SKM-1 (cell line): Measurements from ENCODE around the gene GCAT.

Experiments
- DNase-seq: peaks from one replicate; lab custom pipeline; 2025; ENCODE audit not compliant: unreplicated experiment; lab: John Stamatoyannopoulos, UW

Gene GCAT

DNA sequence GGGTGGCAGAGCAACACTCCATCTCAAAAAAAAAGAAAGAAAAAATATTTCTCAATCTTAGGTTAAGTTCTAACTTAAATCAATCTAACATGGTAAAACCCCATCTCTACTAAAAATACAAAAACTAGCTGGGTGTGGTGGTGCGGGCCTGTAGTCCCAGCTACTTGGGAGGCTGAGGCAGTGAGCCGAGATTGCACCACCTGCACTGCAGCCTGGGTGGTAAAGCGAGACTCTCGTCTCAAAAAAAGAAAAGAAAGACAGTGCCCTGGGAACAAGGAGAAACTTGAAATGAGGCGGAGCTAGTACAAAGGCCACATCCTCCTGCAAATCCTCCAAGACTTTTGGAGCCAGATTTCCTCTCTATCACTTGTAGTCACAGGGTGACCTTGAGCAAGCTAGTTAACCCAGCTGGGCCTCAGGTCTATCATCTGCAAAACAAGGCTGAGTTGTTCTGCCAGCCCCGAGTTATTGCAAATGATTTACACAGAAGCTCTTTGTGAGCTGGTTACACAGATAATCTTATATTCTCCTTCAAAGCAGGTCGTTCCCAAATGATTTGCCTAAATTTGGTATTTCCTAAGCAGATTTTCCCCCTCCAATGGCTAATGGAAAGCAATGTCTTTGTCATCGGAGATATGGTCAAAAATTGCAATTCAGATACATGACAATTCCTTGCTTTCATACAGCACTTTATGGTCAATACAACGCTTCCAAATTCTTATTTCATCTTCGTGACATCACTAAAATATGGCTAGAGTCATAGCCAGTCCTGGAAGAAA, 34.5 kb downstream of the GCAT start:
- DNase-seq = no peak

DNA sequence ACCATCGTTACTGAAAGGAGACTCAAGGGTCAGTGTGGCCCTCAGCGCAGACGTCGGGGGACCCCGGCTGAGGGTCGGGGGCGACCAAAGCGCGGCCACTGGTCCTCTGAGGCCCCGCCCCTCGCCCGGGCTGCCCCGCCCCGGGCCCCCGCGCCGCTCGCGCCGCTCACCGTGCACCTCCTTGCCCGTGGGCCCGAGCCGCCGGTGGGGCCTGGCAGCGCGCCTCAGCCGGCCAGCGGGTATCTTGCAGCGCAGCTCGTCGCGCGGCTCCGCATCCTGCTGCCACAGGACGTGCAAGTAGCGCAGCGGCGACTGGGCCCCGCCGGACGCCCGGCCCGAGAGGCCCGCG, 36.0 kb downstream of the GCAT start:
- DNase-seq = no peak

DNA sequence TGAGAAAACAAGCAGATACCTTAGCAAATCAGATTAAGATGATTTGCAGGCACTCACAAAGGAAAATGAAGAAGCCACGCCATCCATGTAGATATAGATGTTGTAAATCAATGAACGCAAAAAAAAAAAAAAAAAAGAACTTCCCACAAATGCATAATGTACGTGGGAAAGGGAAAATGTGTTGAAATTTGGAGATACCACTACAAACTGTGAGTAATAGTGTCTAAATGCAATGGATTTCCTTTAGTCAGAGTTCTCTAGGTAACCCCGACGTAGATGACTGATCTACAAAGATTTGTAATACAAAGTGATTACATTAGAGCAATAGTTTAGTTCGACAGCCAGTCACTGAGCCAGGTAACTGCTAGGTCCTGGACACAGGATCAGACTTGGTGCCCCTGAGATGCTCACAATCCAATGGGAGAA, 37.2 kb downstream of the GCAT start:
- DNase-seq = no peak

DNA sequence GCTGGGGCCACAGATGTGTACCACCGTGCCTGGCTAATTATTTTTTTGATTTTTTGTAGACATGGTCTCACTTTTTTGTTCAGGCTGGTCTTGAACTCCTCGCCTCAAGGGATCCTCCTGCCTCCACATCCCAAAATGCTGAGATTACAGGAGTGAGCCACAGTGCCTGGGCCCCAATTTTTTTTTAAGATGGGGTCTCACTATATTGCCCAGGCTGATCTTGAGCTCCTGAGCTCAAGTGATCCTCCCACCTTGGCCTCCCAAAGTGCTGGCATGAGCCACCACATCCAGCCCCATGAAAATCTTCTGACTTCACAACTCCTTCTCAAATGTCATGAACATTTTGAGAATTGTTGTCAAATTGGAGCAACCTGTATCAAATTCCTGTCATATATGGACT, 38.7 kb downstream of the GCAT start:
- no peak for DNase-seq

DNA sequence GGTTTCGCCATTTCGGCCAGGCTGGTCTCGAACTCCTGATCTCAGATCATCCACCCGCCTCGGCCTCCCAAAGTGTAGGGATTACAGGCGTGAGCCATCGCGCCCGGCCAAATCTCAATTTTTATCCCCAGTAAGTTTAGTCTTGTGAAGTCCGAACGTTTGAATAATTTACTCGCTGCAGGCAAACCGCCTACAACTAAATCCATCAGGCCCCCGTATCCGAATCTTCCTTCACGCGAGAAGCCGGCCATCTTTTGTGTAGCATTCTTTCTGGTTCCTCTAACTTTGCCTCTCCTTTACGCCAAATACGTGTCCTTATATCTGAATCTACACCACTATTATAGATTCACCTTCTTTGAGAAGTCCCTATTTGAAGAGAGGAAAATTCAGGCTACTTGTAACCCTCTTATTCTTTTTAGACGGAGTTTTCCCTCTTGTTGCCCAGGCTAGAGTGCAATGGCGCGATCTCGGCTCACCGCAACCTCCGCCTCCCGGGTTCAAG, 40.9 kb downstream of the GCAT start:
- DNase-seq = no peak

DNA sequence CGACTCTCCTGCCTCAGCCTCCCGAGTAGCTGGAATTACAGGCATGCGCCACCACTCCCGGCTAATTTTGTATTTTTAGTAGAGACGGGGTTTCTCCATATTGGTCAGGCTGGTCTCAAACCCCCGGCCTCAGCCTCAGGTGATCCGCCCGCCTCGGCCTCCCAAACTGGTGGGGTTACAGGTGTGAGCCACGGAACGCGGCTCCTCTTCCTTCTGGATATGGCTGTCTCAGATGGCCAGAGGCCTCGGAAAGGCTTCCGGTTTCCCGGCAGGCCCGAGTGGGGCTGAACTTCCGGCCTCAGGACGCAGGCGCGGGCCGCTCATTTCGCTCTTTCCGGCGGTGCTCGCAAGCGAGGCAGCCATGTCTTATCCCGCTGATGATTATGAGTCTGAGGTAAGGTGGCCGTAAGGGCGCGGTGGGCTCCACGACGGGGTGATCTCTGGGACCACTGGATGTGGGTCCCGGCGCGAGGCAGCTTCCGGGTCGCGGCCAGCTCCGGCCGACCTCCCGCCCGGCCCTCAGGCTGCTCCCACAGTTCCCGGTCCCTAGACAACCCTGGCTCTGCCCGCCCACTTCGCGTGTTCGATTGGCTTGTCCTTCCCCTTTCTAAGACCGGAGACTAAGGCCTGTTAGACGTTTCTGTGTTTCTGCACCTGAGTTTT, 41.5 kb downstream of the GCAT start, which contains the start of gene EIF3L:
Gene EIF3L (plus strand): TSS at position 331 of the 663 bp plus-strand sequence. CDS start 31 bp downstream, at position 362.
- peak; percentile 77 for DNase-seq

DNA sequence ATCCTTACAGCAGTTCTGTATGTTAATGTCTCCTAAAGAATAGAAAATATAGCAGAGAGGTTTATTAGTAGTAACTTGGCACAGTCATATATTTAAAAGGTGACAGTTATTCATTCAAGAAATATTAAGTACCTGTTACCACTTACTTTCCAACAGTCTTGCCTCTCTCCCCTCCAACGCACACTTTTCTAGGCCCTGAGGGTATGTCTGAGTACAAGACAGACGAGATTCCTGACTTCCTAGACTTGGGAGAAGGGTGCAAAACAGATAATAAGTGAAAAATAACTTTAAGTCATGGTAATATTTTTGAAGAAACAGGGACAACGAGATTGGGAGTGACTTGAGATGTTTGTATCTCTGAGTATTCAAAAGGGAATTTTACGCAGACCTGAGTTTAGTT, 43.1 kb downstream of the GCAT start:
- DNase-seq = no peak

DNA sequence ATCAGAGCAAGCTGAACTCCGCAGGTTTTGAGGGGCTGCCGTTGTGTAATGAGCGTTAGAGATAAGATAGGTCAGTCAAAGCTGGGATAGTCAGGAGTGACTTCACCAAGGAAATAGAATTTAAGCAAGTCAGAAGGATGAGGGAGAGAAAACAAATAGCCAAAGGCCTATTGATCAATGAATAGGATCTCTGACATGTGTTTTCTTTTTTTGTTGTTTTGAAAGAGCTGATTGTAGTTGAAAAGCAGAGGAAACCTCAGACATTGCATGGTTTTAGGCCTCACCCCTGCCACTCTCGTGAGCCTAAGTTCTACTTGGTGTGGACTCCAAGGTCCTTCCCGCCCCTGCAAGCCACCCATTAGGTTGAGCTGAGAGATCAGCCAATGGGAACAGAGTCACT, 44.7 kb downstream of the GCAT start:
- no peak for DNase-seq

DNA sequence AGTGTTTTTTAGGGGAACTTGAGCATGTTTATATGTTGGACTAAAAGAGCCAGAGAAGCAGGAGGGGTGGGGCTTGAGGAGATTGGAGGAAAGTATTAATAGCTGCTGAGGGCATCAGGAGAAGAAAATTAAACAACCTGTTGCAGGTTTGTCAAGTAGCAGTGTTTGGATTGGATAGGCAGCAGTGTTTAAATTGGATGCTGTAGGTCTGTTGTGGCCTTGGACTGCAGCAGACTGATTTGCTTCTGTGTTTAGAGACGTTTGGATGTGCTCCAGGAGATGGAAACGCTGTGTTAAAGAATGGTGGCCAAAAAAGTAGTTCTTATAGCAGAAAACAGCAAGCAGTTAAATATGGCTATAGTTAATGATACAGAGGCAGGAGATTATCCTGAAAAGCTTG, 47.2 kb downstream of the GCAT start:
- DNase-seq = no peak

DNA sequence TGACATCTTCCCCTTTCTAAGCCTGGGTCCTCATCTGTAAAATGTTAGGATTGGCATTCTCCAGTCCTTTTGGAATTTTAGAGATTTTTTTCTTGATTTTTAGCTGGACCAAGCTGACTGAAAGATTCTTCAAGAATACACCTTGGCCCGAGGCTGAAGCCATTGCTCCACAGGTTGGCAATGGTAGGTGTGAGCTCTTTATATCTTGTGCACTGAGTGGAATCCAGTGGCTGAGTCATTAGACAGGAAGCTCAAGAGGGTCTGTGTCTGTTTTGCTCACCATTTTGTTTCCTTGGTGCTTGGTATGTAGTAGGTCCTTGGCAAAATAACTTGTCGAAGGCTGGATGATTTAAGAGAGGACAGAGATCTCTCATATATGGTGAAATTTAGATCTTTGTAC, 47.7 kb downstream of the GCAT start:
- no peak for DNase-seq

DNA sequence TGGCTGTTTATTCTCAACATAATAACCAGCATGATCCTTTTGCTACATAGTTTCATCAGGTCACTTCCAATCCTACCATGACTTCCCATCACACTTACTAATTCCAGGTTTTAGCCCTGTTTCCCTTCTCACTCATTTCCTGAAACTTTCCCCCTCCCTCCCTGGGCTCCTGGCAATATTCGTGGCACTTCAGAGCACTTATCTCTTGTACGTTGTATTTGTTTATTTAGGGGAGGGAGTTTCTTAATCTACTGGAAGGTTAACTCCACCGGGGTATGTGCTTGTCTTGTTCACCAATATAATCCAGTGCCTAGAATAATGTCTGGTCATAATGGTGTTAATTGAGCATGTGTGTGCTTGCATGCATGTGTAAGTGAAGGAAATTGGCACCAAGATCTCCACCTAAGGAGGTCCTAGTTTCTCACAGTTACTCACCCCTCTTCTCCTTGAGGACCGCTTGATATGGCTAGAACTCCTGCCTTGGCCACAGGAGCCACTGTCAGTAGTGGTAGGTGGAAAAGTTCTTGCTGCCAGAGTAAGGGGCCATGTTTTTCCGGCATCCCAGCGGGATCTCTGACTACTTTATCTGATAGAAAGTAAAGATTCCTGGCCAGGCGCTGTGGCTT, 53.2 kb downstream of the GCAT start:
- no peak for DNase-seq

DNA sequence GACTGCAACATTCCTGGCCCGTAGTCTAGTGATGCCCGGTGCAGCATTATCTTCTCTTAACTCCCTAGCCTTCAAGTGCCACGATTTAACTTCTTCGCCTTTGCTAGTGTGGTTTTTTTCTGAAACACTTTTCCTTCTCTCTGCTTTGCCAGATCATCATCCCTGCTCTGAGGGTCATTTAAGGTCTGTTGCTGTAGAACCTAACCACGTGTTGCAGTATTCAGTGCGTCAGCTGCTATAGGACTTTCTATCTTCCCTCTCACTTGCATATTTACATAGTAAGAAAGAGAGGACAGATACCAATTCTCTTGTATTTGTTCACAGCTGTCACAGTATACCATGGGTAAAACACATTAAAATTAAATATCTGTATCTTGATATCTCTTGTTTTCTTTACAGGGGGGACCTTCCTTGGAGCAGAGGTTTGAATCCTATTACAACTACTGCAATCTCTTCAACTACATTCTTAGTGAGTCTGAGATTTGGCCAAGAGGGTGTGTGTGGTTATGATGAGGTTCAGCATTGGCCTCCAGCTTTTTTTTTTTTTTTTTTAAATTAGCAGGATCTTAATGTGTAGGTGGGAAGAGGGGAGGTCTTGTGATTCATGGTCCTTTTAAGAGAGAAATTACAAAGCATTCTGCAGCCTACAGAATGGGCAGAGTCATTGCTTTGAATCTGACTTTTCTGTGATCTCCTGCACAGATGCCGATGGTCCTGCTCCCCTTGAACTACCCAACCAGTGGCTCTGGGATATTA, 55.0 kb downstream of the GCAT start:
- DNase-seq = no peak

DNA sequence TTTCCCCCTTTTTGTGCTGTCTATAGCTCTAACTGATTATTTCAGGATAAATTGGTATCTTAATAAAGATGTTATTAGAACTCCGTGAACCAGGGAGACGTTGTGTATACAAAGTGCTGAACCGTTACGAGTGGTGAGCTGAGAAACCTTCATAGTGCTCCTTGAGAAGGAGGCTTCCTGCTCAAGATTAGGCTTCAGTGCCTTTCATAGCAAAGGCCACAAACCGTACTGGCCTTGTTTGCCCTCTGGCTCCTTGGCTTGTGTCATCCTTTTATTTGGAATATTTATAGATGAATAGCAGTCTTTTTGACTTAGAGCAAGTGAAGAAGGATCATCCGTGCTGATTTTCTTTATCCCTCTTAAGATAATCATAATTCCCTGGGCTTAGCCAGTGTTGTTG, 57.8 kb downstream of the GCAT start:
- no peak for DNase-seq
